Stimulated activated CD4-positive, alpha-beta T cell treated with anti-CD3 and anti-CD28 coated beads, Interleukin-15, amount 100 ng/mL, for 48 hours (primary cell): ENCODE data around the gene GPR132.
"Not testable (repeated sequence)": the region's sequence is repeated elsewhere in the genome, so short reads cannot be mapped to it uniquely, and the experiment has no call there.

Experiments used
- DNase-seq, 2 donors: peaks; one replicate each; pipeline ENCODE4 v3.0.0-alpha.2; 2020; ENCODE audit warnings: low read depth in 2 of 2

The GPR132 gene

GRCh38 chr14:105075379-105076295 is 10.4 kb upstream of the GPR132 start:
- DNase-seq: no peak

- no peak for DNase-seq
Observed at GRCh38 chr14:105074601-105075053, 9.4 kb upstream of the GPR132 start.

- no peak for DNase-seq
Observed at GRCh38 chr14:105073720-105074600, 8.7 kb upstream of the GPR132 start.

GRCh38 chr14:105072892-105073719 is 7.9 kb upstream of the GPR132 start:
- no peak for DNase-seq

GRCh38 chr14:105072381-105072861 is 7.2 kb upstream of the GPR132 start:
- no peak for DNase-seq

- no peak for DNase-seq
Observed at GRCh38 chr14:105071942-105072341, 6.7 kb upstream of the GPR132 start.

- no peak for DNase-seq
Observed at GRCh38 chr14:105071326-105071725, 6.1 kb upstream of the GPR132 start.

- DNase-seq: peak in 1 of 2 donors; percentile 59
Observed at GRCh38 chr14:105070760-105071137, 5.5 kb upstream of the GPR132 start.

- DNase-seq: no peak
Observed at GRCh38 chr14:105069871-105070759, 4.9 kb upstream of the GPR132 start.

- no peak for DNase-seq
Observed at GRCh38 chr14:105069522-105069870, 4.3 kb upstream of the GPR132 start.

GRCh38 chr14:105068818-105069217 is 3.6 kb upstream of the GPR132 start:
- no peak for DNase-seq

GRCh38 chr14:105067969-105068301 is 2.7 kb upstream of the GPR132 start:
- no peak for DNase-seq

GRCh38 chr14:105067140-105067968 is 2.1 kb upstream of the GPR132 start:
- peak; percentile 64 to 68 for DNase-seq

- DNase-seq: no peak
Observed at GRCh38 chr14:105066240-105067071, 1.2 kb upstream of the GPR132 start.

- no peak for DNase-seq
Observed at GRCh38 chr14:105064721-105065143, 498 bp downstream of the GPR132 start.

GRCh38 chr14:105064001-105064400 is 1.2 kb downstream of the GPR132 start:
- no peak for DNase-seq

GRCh38 chr14:105063506-105063905 is 1.7 kb downstream of the GPR132 start:
- DNase-seq: not testable (repeated sequence)

- no peak for DNase-seq
Observed at GRCh38 chr14:105063056-105063455, 2.2 kb downstream of the GPR132 start.

- no peak for DNase-seq
Observed at GRCh38 chr14:105062048-105062433, 3.2 kb downstream of the GPR132 start.
